Keratinocyte (primary cell): ENCODE measurements around the gene FAM118B. TPM values are rescaled to one million over a fixed set of nuclear protein-coding genes. Genes with fewer than 3 reads are reported as not detected.

ENCODE experiments used
- DNase-seq: peaks from one replicate; pipeline ENCODE4 v3.0.0-alpha.2; 2011; ENCODE audit warnings: low read depth, missing footprints, low spot score
- FAIRE-seq: peaks from 2 replicates; lab custom pipeline; 2011; peaks lifted over from hg19 to GRCh38; lab: Jason Lieb, UNC
- H2AFZ ChIP-seq: 2 replicates; pipeline ENCODE4 v1.6.0; 2012; ENCODE audit warnings: low read length, control low read depth, inconsistent platforms; ENCODE audit not compliant: control insufficient read depth
- H3K27ac ChIP-seq: 2 replicates; pipeline ENCODE4 v1.5.1; 2011; ENCODE audit warnings: low read length; ENCODE audit not compliant: control insufficient read depth, insufficient read depth
- H3K27me3 ChIP-seq: 3 replicates; pipeline ENCODE4 v1.6.0; 2011; ENCODE audit warnings: low read length; ENCODE audit not compliant: control insufficient read depth, insufficient read depth; ENCODE audit errors: extremely low read depth
- H3K36me3 ChIP-seq, 2 experiments: 2 replicates in 1 of 2; 3 replicates in 1 of 2; pipeline ENCODE4 v1.5.1; 2011; ENCODE audit warnings: low read length in 2 of 2, mild to moderate bottlenecking in 1 of 2; ENCODE audit not compliant: control insufficient read depth in 2 of 2, insufficient read depth in 2 of 2; ENCODE audit errors: extremely low read depth in 1 of 2
- H3K4me1 ChIP-seq: 3 replicates; pipeline ENCODE4 v1.5.1; 2011; ENCODE audit warnings: low read length; ENCODE audit not compliant: control insufficient read depth, insufficient read depth; ENCODE audit errors: extremely low read depth
- H3K4me2 ChIP-seq: 3 replicates; pipeline ENCODE4 v1.6.0; 2011; ENCODE audit warnings: low read depth, low read length; ENCODE audit not compliant: control insufficient read depth, insufficient read depth; ENCODE audit errors: extremely low read depth
- H3K4me3 ChIP-seq, 3 experiments: fragments of 200-600 bp in 1 of 3; sonication (generic) in 1 of 3; 2 replicates in 2 of 3; 3 replicates in 1 of 3; pipeline ENCODE4 v1.5.1; 2011 to 2016; ENCODE audit warnings: low read length in 3 of 3, mild to moderate bottlenecking in 3 of 3, control low read depth in 2 of 3, inconsistent platforms in 1 of 3, low read depth in 1 of 3, mixed read lengths in 1 of 3, mixed run types in 1 of 3, moderate library complexity in 1 of 3; ENCODE audit not compliant: control insufficient read depth in 2 of 3, insufficient read depth in 2 of 3; ENCODE audit errors: extremely low read depth in 1 of 3
- H3K79me2 ChIP-seq: 2 replicates; pipeline ENCODE4 v1.6.0; 2012; ENCODE audit warnings: low read length; ENCODE audit not compliant: control insufficient read depth, insufficient read depth
- H3K9ac ChIP-seq: 3 replicates; pipeline ENCODE4 v1.6.0; 2011; ENCODE audit warnings: low read length; ENCODE audit not compliant: control insufficient read depth, insufficient read depth; ENCODE audit errors: extremely low read depth
- H3K9me1 ChIP-seq: 3 replicates; pipeline ENCODE4 v1.6.0; 2011; ENCODE audit warnings: low read length; ENCODE audit not compliant: control insufficient read depth, insufficient read depth; ENCODE audit errors: extremely low read depth
- H3K9me3 ChIP-seq: 2 replicates; pipeline ENCODE4 v1.5.1; 2012; ENCODE audit warnings: low read depth, low read length; ENCODE audit not compliant: control insufficient read depth
- H4K20me1 ChIP-seq: 3 replicates; pipeline ENCODE4 v1.6.0; 2011; ENCODE audit warnings: low read length; ENCODE audit not compliant: control insufficient read depth, insufficient read depth; ENCODE audit errors: extremely low read depth
- CTCF ChIP-seq, 3 experiments: IDR thresholded peaks in 1 of 3; conservative IDR thresholded peaks in 1 of 3; optimal IDR thresholded peaks in 1 of 3; 2 replicates in 2 of 3; 3 replicates in 1 of 3; pipeline versions ENCODE3 to v1.5.1; 2011; ENCODE audit warnings: low read length in 3 of 3, mild to moderate bottlenecking in 3 of 3, moderate library complexity in 2 of 3, control low read depth in 1 of 3, inconsistent platforms in 1 of 3; ENCODE audit not compliant: insufficient read depth in 2 of 3; ENCODE audit errors: extremely low read depth in 1 of 3
- EZH2 ChIP-seq: IDR thresholded peaks from one replicate; pipeline ENCODE4 v1.6.1; 2012; ENCODE audit warnings: inconsistent platforms, mild to moderate bottlenecking, low read length, moderate library complexity
- dilution Hi-C: fragments of 300-500 bp; cut with MboI; formaldehyde crosslinking; loops from one replicate; pipeline ENCODE4 v1.7.0; 2020; ENCODE audit warnings: low sequenced_read_pairs; ENCODE audit not compliant: extremely low pct_ligation_motif_present
- polyA plus RNA-seq, 5 experiments: library from polyadenylated mRNA; depleted of rRNA in 3 of 5; stranded (reverse) in 3 of 5; stranded (forward) in 1 of 5; unstranded in 1 of 5; fragments of >200 nt; gene quantifications; 1 replicate in 1 of 5; 2 replicates in 3 of 5; 3 replicates in 1 of 5; pipeline versions ENCODE4 v1.2.1 to v1.2.3, GENCODE V29; 2011 to 2012; ENCODE audit warnings: missing spikeins in 2 of 5, low read depth in 1 of 5, low replicate concordance in 1 of 5

Gene FAM118B
- polyA plus RNA-seq, 1 donor (not counting 4 experiments of a cell fraction or from before 2014, with no cell fraction given), result 32.0 TPM

DNA sequence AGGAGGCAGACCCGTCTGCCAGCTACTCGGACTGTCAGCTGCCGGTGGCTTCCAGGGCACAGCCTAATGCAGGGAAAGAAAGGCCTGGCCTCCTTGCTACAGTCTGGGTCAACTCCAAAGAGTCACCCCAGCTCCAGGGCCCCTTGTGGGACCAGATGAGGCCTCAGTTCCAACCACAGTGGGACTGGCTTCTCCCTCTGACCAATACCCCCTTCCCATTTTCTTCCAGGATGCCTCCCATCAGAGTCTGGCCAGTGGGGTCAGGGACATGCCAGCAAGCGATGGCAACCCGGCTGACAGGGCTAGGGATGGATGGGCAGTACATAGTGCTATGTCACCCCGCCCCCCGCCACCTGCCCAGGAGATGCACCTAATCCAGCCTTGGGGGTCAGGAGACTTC lies 36.8 kb upstream of the FAM118B start:
- H3K79me2 ChIP-seq, result no peaks in the 10 kb centered on the region
- H3K9me3 ChIP-seq, result no peaks in the 10 kb centered on the region
- no peaks in the 10 kb centered on the region for H4K20me1 ChIP-seq
- H3K27me3 ChIP-seq, result no peaks in the 10 kb centered on the region
- no peaks in the 10 kb centered on the region for H3K9me1 ChIP-seq
- DNase-seq (no peak), FAIRE-seq (no peak)
- no peak overlapping the region for H3K4me3 ChIP-seq
- H2AFZ ChIP-seq, result no peak overlapping the region
- peaks cover 6% of the 10 kb centered on the region for H3K4me1 ChIP-seq
- no peaks in the 10 kb centered on the region for H3K36me3 ChIP-seq
- no peak overlapping the region for H3K27ac ChIP-seq
- H3K4me2 ChIP-seq, result no peak overlapping the region
- H3K9ac ChIP-seq, result no peak overlapping the region
- dilution Hi-C loops, result no loop called here
- TF ChIP-seq CTCF (optimal IDR thresholded peaks at IDR 0.05 in 1 of 3, IDR thresholded peaks at IDR 0.05 in 1 of 3, conservative IDR thresholded peaks at IDR 0.05 in 1 of 3; ENCODE audit: extremely low read depth in 1 of 3, insufficient read depth in 2 of 3, low read length in 3 of 3) (no peak), EZH2 (no peak)

DNA sequence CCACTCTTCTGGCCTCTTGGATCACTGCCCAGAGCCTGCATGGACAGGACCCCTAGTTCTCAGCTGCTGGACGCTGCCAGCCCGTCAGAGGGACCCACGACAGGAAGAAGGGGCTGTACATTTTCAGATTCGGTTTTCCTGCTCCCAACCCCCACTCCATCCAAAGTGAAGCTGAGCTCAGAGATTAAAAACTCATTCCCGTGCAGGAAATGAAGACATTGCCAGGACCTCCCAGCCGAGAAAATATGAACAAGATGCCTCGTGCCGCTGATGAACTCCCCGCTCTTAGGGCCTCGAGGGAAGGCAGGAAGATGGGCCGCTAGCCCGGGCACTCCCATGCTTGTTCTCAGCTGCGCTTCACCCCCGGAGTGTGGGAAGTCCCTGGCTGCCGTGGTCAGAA lies 36.2 kb upstream of the FAM118B start:
- Histone ChIP-seq H3K27ac (no peak overlapping the region), H4K20me1 (no peaks in the 10 kb centered on the region), H3K4me2 (peak overlapping the region; percentile 16), H3K27me3 (no peaks in the 10 kb centered on the region), H3K9me3 (no peaks in the 10 kb centered on the region), H3K9me1 (no peaks in the 10 kb centered on the region), H3K9ac (no peak overlapping the region), H3K36me3 (no peaks in the 10 kb centered on the region), H3K4me3 (no peak overlapping the region), H2AFZ (peak overlapping the region; percentile 34), H3K4me1 (peaks cover 6% of the 10 kb centered on the region), H3K79me2 (no peaks in the 10 kb centered on the region)
- no peak for DNase-seq
- dilution Hi-C loops, result no loop called here
- TF ChIP-seq EZH2 (no peak), CTCF (optimal IDR thresholded peaks at IDR 0.05 in 1 of 3, IDR thresholded peaks at IDR 0.05 in 1 of 3, conservative IDR thresholded peaks at IDR 0.05 in 1 of 3; ENCODE audit: extremely low read depth in 1 of 3, insufficient read depth in 2 of 3, low read length in 3 of 3) (no peak)
- no peak for FAIRE-seq
